ENCODE results near the gene IRF1.

Gene IRF1

GRCh38 chr5:132500931-132501628 lies 10.5 kb upstream of the IRF1 start:
- peak; percentile 83 for DNase-seq

- no peak for DNase-seq
Observed at GRCh38 chr5:132500244-132500930, 9.8 kb upstream of the IRF1 start.

GRCh38 chr5:132499440-132500243 lies 9.1 kb upstream of the IRF1 start:
- DNase-seq, result no peak

- no peak for DNase-seq
Observed at GRCh38 chr5:132498686-132499271, 8.2 kb upstream of the IRF1 start.

DNA sequence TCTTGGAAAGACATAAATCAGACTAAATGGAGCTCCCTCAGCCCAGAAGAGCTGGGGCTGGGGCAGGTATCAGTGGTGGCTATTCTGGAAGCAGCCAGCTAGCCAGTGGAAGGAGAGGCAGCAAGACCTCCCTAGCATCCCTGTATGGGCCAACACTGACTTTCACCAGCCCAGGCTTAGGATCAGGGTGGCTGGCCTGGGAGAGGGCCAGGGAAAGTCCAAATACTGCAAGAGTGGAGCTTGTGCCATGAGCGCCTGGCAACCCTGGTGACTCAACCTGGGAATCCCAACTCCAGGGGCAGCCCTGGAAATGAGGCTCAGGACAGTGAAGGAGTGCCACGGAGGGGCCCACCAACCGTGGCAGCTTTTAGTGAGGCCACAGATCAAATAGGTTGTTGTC lies 7.6 kb upstream of the IRF1 start:
- no peak for DNase-seq

DNA sequence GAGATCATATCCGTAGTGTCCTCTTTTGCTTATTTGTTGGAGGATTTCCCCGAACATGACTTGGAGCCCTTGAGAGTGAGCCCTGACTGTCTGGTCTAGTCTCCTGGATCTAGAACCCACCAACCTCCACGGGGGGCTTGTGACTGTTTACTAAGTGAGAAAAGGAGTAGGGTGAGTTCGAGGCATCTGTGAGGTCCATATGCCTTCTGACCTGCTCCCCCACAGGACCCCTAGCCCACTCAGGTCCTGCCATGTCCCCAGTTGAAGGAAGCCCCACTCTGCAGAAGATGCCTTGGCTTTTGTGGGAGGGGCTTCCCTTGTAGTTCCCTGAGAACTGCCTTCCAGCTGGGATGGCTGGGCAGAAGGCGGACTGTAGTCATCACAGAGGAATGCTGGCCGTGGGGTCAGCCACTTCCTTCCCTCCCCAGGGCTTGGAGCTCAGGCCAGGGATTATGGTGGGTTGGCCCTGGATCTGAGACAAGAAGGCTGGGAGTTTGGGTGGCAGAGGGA lies 7.0 kb upstream of the IRF1 start:
- no peak for DNase-seq

DNA sequence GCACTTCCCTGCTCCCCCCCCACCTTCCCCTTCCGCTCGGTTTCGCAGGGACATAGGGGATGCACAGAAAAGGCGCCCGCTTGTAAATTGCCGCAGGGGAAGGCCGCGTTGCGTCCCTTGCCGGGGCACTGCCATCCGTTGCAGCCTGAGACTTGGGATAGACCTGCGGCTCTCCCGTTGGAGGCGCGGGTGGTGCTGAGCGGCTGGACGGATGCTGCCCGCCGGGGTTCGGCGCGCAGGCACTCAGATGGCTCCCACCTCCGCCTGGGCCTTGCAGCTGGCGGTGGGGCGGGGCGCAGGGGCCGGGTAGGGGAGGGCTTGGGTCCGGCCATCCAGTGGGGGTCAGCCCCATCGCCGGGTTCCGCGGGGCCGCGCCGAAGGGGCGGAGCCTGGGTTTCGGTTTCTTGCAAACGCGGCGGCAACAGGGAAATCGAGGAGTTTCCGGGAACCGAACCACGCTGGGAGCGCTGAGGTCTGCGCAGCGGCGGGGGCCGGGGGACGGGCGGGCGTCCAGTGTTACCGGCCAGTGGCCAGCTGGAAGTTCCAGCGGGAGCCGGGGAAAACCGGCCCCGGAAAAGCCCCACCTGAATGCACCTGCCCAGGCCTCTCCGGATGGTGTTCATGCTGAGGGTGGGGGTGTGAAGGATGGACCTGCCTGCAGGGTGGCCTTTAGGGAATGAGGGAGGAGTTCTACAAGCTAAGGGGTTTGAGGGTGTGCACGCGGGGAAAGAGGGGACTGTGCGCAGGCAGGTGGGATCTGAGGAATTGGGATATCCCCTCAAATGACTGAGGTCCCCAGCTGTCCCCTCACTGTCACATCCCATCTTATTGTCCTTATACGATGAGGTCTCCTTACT lies 6.3 kb upstream of the IRF1 start:
- peak; percentile 86 for DNase-seq

DNA sequence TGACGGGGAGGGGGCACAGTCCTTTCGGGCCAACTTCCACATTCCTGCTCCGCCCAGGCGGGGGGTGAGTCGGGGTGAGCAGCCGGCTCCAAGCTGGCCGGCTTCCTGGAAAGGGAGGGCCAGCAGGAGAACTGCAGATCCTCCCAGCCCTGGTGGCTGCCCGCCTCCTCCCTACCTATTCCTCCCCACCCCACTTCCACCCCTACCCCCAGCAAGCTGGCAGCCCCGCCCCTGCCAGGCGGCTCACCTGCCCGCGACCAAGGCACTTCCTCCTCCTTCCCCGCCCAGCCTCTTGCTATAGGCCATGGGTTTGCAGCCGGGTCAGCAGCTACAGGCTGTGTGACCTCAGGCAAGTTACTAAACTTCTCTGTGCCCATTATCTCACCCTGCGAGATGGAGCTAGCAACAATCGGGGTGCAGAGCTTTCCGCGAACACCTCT lies 5.6 kb upstream of the IRF1 start:
- peak; percentile 96 for DNase-seq

- peak; percentile 85 for DNase-seq
Observed at GRCh38 chr5:132495667-132496190, 5.2 kb upstream of the IRF1 start.

- DNase-seq, result no peak
Observed at GRCh38 chr5:132493821-132494220, 3.2 kb upstream of the IRF1 start.

GRCh38 chr5:132493241-132493640 lies 2.7 kb upstream of the IRF1 start:
- no peak for DNase-seq

GRCh38 chr5:132492386-132493125 lies 2.0 kb upstream of the IRF1 start:
- DNase-seq, result no peak

DNA sequence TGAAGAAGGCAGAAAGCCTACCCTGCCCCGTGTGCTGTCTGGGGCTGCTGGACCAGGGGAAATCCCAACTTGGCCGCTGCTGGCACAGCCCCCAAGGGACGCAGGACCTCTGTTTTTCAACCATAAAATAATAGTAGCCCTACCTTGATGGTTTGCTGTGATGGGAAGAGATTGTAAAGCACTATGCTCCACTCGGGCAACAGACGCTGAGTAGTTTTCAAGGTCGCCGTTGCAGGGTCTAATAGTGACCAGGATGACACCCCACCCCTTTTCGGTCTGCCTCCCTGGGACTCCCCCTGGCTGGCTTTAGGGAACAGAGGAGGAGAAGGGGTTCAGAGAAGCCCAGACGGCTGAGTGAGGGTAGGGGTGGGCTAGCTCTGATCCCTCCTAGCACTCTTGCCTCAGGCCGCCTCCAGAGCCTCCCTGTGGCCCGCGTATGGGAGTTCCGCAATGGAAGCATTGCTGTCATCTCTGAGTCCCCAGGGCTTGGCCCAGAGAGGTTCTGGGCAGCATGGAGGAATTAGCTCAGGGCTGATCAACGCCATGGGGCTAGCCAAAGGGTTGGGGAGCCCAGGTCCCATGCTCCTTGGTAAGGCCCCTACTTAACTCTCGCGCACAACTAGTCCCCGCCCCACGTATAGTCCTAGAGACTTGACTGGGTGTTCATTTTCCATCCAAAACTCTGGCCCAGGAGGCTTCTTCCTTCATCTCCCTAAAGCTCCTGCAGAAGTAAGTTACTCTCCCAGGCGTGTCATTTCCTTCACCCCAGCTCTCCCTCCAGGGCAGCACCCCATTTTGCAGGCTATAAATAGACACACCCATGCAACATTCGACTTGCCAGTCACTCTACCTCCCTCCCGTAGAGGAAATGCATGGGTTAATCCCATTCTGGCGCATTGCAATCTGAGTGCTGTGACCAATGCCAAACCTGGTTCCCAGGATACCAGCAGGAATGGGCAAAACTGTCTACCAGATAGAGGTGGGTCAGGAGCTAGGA lies 1.1 kb upstream of the IRF1 start:
- peak; percentile 42 for DNase-seq

DNA sequence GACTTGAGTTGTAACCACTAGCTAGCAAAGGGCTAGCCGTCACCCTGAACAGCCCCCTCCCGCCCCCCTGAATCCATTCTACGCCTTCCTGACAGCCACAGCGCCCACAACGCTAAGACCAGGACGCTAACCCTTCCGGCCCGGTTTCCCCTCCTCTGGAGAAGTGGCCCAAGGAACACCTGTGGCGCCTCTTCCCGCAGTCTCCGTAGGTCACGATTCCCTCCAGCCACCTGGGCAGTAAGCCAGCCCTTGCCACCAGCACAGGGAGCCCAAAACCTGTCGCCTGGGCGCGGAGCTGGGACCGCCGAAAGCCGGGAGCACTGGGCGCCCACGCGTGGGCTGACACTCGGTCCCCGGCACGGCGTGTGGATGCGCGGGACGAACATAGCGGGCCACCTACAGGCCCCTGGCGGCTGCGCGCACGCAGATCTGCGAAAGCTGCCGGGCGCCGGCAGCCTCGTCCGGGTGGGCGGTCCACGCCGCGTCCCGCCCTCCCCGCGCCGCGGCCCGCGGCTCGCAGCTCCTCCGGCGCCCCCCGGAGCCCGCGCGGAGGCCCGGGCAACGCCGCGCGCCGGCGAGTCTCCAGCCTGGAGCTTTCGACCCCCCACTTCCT lies 596 bp downstream of the IRF1 start:
- DNase-seq, result peak; percentile 54

- DNase-seq, result no peak
Observed at GRCh38 chr5:132489051-132489770, 1.4 kb downstream of the IRF1 start.

GRCh38 chr5:132488590-132488989 lies 2.0 kb downstream of the IRF1 start:
- DNase-seq, result peak; percentile 46

DNA sequence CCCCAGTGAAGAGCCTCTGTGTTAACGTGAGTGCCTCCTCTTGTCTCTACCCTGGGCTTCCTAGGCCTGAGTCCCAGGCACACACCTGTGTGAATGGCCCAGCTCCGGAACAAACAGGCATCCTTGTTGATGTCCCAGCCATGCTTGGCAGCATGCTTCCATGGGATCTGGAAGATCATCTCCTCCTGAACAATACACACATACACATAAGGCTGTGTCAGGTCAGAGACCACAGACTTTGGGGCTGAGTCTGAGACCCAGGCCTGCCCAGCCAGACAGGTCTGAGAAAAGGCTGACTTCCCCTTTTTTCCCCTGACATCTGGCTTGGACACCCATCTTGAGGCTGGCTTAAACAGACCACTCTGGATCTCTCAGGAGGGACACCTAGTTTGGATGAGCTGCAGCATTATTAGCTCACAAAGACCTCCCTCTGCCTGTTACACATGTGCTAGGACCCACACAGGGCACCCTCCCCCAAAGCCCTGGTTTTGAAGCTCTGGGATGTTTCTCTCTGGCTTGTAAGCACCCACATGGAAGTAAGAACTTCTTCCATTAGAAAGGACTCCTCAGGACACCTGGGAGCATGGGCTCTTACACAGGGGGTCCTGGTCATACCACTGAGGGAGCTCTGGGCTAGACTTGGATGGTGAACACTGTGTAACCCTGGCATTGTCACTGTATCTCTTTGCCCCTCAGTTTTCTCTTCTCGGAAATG lies 2.6 kb downstream of the IRF1 start:
- no peak for DNase-seq

DNA sequence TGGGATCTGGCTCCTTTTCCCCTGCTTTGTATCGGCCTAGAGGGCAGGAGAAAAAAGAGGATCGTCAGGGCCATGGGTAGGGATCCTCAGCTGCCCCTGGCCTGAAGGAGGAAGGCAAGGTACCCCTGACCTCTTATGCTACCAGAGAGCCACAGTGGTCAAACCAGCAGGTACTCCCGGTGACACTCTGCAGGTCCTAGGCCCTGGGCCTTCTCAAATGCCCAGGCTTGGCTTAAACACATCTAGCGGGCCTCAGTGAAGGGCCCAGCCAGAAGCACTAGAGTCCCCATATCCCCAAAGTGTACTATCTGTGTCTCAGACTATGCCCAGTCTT lies 3.5 kb downstream of the IRF1 start:
- no peak for DNase-seq

Data from activated CD4-positive, alpha-beta T cell treated with anti-CD3 and anti-CD28 coated beads, Interleukin-10, Interleukin-2, amounts not matched to agents 100 ng/mL and 50 ng/mL, durations not matched to agents 16 hours and 8 hours (primary cell).